ENCODE results near the gene FAM53A. TPM values are rescaled to one million over a fixed set of nuclear protein-coding genes. Genes with fewer than 3 reads are reported as not detected.

FAM53A gene
- total and polyA plus RNA-seq, 8 donors: 0.73 to 2.8 (median 1.8) TPM; not detected in 4

- Histone ChIP-seq H3K27ac (no peak overlapping the region), H3K9me3 (peaks cover 8 to 39% (median 27%) of the 10 kb centered on the region in 4 donors), H3K4me3 (no peak overlapping the region), H3K36me3 (no peaks in the 10 kb centered on the region), H3K27me3 (peaks cover 0 to 62% (median 13%) of the 10 kb centered on the region in 3 donors), H3K4me1 (no peaks in the 10 kb centered on the region)
- 51 to 63% (median 54%) methylated on average over 19 of the region's 19 CpGs for WGBS, 5 donors
- intact Hi-C loops (cut with DNase I; ENCODE audit: low total_unique reads): no loop called here
- DNase-seq: no peak
- TF ChIP-seq EP300 (IDR thresholded peaks at IDR 0.05): no peak
- no peak for TF ChIP-seq POLR2AphosphoS5 (IDR thresholded peaks at IDR 0.05)
- no peak for TF ChIP-seq CTCF (IDR thresholded peaks at IDR 0.05)
- TF ChIP-seq POLR2A (IDR thresholded peaks at IDR 0.05): no peak
These were observed 90.7 kb downstream of the FAM53A start for GRCh38 chr4:1593458-1593857.

- Histone ChIP-seq H3K27me3 (peaks cover 0 to 57% (median 13%) of the 10 kb centered on the region in 3 donors), H3K4me1 (no peaks in the 10 kb centered on the region), H3K36me3 (no peaks in the 10 kb centered on the region), H3K4me3 (no peak overlapping the region), H3K27ac (no peak overlapping the region), H3K9me3 (peaks cover 8 to 41% (median 30%) of the 10 kb centered on the region in 4 donors)
- WGBS, 5 donors: 76 to 89% (median 86%) methylated on average over 28 to 62 of the region's 62 CpGs
- intact Hi-C loops (cut with DNase I; ENCODE audit: low total_unique reads): no loop called here
- no peak for TF ChIP-seq POLR2AphosphoS5 (IDR thresholded peaks at IDR 0.05)
- no peak for TF ChIP-seq EP300 (IDR thresholded peaks at IDR 0.05)
- no peak for TF ChIP-seq CTCF (IDR thresholded peaks at IDR 0.05)
- no peak for TF ChIP-seq POLR2A (IDR thresholded peaks at IDR 0.05)
- DNase-seq: no peak
These were observed 91.2 kb downstream of the FAM53A start for GRCh38 chr4:1592709-1593417.

GRCh38 chr4:1592068-1592708, 91.9 kb downstream of the FAM53A start:
- Histone ChIP-seq H3K4me3 (no peak overlapping the region), H3K4me1 (no peaks in the 10 kb centered on the region), H3K9me3 (peaks cover 8 to 41% (median 30%) of the 10 kb centered on the region in 4 donors), H3K27me3 (peaks cover 0 to 50% (median 13%) of the 10 kb centered on the region in 3 donors), H3K36me3 (no peaks in the 10 kb centered on the region), H3K27ac (no peak overlapping the region)
- intact Hi-C loops (cut with DNase I; ENCODE audit: low total_unique reads): no loop called here
- TF ChIP-seq POLR2AphosphoS5 (IDR thresholded peaks at IDR 0.05) (no peak), EP300 (IDR thresholded peaks at IDR 0.05) (no peak), CTCF (IDR thresholded peaks at IDR 0.05) (no peak), POLR2A (IDR thresholded peaks at IDR 0.05) (no peak)
- WGBS, 5 donors: 82 to 89% (median 86%) methylated on average over 30 to 36 of the region's 36 CpGs
- no peak for DNase-seq

- TF ChIP-seq POLR2A (IDR thresholded peaks at IDR 0.05): no peak
- TF ChIP-seq EP300 (IDR thresholded peaks at IDR 0.05): no peak
- TF ChIP-seq POLR2AphosphoS5 (IDR thresholded peaks at IDR 0.05): no peak
- no peak for TF ChIP-seq CTCF (IDR thresholded peaks at IDR 0.05)
- H3K9me3 ChIP-seq: peaks cover 8 to 41% (median 30%) of the 10 kb centered on the region in 4 donors
- H3K27me3 ChIP-seq: peaks cover 0 to 39% (median 13%) of the 10 kb centered on the region in 3 donors
- no peak overlapping the region for H3K4me3 ChIP-seq
- 77 to 97% (median 94%) methylated on average over 3 of the region's 3 CpGs for WGBS, 5 donors
- no peaks in the 10 kb centered on the region for H3K4me1 ChIP-seq
- no peaks in the 10 kb centered on the region for H3K36me3 ChIP-seq
- intact Hi-C loops (cut with DNase I; ENCODE audit: low total_unique reads): no loop called here
- DNase-seq: no peak
- H3K27ac ChIP-seq: no peak overlapping the region
These were observed 93.0 kb downstream of the FAM53A start for GRCh38 chr4:1591107-1591506.
